ENCODE results near the gene PCLO. TPM values are rescaled to one million over a fixed set of nuclear protein-coding genes. Genes with fewer than 3 reads are reported as not detected.
A peak's percentile ranks its signal among the peaks of the same experiment; 100 is the strongest.
"Not testable (repeated sequence)": the region's sequence is repeated elsewhere in the genome, so short reads cannot be mapped to it uniquely, and the experiment has no call there.

PCLO gene
- total and polyA plus RNA-seq, 2 of the 8 experiments (the other 6 are each of a cell fraction or from before 2014, with no cell fraction given) = 1.5 to 3.2 TPM

DNA sequence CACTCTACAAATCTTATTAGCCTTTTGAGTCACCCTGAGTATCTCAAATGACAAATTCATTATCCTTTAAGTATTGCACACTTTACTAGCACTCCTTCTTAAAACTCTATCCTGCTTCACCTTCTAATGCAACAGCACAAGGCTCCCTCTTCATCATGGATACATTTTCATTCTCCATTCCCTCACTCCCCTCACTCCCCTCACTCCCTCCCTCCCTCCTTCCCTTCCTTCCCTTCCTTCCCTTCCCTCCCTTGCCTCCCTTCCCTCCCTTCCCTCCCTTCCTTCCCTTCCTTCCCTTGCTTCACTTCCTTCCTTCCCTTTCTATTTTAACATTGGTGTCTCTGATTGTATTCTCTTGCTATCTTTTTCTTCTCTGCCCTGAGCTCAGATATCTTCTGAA, 130.5 kb downstream of the PCLO start (continued):
- TF ChIP-seq HDAC2 (IDR thresholded peaks at IDR 0.05; ENCODE audit: borderline replicate concordance in 1 of 2, low read depth in 2 of 2, low read length in 2 of 2) (no peak), TBP (IDR thresholded peaks at IDR 0.05; ENCODE audit: low read depth, low read length) (no peak)

DNA sequence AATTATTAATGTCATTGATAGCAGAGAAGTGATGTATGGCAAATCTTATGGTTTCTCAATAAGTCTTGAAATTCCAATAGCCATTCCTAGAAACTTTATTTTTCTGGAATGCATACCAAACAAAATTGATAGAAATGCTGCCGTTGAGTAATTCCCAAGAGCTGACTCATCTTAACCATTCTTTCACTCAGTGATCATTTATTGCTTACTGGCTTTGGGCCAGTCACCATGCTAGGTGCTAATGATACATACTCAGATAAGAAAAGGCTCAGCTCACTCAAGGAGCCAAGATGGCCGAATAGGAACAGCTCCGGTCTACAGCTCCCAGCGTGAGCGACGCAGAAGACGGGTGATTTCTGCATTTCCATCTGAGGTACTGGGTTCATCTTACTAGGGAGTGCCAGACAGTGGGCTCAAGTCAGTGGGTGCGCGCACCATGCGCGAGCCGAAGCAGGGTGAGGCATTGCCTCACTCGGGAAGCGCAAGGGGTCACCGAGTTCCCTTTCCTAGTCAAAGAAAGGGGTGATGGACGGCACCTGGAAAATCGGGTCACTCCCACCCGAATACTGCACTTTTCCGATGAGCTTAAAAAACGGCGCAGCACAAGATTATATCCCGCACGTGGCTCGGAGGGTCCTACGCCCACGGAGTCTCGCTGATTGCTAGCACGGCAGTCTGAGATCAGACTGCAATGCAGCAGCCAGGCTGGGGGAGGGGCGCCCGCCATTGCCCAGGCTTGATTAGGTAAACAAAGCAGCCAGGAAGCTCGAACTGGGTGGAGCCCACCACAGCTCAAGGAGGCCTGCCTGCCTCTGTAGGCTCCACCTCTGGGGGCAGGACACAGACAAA, 138.6 kb downstream of the PCLO start:
- H2BK12ac ChIP-seq (ENCODE audit: low read depth, low read length); H3K79me1 ChIP-seq (ENCODE audit: low read depth, low read length); H2BK15ac ChIP-seq (ENCODE audit: low read length); H3K9ac ChIP-seq (replicated peaks in 1 of 4; ENCODE audit: extremely low read depth in 1 of 4, low read depth in 3 of 4, low read length in 3 of 4); H3K23me2 ChIP-seq (ENCODE audit: low read depth, low read length); CTCF ChIA-PET (ENCODE audit: partially characterized antibody); H2BK120ac ChIP-seq (replicated peaks; ENCODE audit: low read depth, low read length); H4K5ac ChIP-seq (ENCODE audit: insufficient read length, low read depth, low read length); FAIRE-seq; H3K27ac ChIP-seq (ENCODE audit: low read depth, low read length); H2BK20ac ChIP-seq (ENCODE audit: low read length); H3K4me3 ChIP-seq (ENCODE audit: extremely low read depth in 1 of 4, insufficient read depth in 2 of 4, low read depth in 3 of 4, low read length in 4 of 4); H4K91ac ChIP-seq (replicated peaks; ENCODE audit: insufficient read length, low read length); H3K4me1 ChIP-seq (replicated peaks in 1 of 4; ENCODE audit: control insufficient read depth in 3 of 4, insufficient read depth in 4 of 4, low read length in 3 of 4); H3K27me3 ChIP-seq (replicated peaks in 1 of 4; ENCODE audit: control insufficient read depth in 3 of 4, extremely low read depth in 1 of 4, insufficient read depth in 3 of 4, low read length in 3 of 4); H4K8ac ChIP-seq (ENCODE audit: extremely low read depth, insufficient read depth, low read length); H3K4me2 ChIP-seq (ENCODE audit: insufficient read depth in 1 of 2, low read depth in 2 of 2, low read length in 2 of 2); H3K14ac ChIP-seq (ENCODE audit: insufficient read length); H3K23ac ChIP-seq (ENCODE audit: insufficient read length); H3K56ac ChIP-seq (replicated peaks; ENCODE audit: insufficient read length, low read depth, low read length); H3K9me3 ChIP-seq (ENCODE audit: insufficient read depth in 2 of 2, low read depth in 1 of 2, low read length in 1 of 2); H2AK5ac ChIP-seq (ENCODE audit: low read depth, low read length); H3K79me2 ChIP-seq (ENCODE audit: control insufficient read depth in 1 of 2, insufficient read depth in 2 of 2, low read length in 2 of 2); H3K36me3 ChIP-seq (ENCODE audit: control insufficient read depth in 2 of 4, insufficient read depth in 4 of 4, low read length in 3 of 4); H3K18ac ChIP-seq (ENCODE audit: extremely low read depth, low read length); H4K20me1 ChIP-seq (replicated peaks in 1 of 2; ENCODE audit: control insufficient read depth in 1 of 2, insufficient read depth in 2 of 2, low read length in 2 of 2): not testable (repeated sequence)
- H2BK5ac ChIP-seq (ENCODE audit: low read depth, low read length) = 0 out of 2 replicates have a peak overlapping the region, but pooled peaks have one; percentile 68
- WGBS, 2 experiments (ENCODE audit: extremely low coverage in 1 of 2, insufficient coverage in 1 of 2, insufficient read length in 1 of 2, insufficient replicate concordance in 2 of 2, low coverage in 1 of 2, low lambda C conversion rate in 2 of 2, missing lambda C conversion rate in 1 of 2) = 94% methylated on average over 30 of the region's 31 CpGs; no CpG with 5 or more reads in 1 of the 2 experiments
- H2AFZ ChIP-seq (ENCODE audit: low read length) = peak overlapping the region; percentile 32; the same call in 1 of the 2 replicates
- peak in 1 of 2 experiments; percentile 57 for DNase-seq (ENCODE audit: low read depth in 1 of 2, low spot score in 2 of 2)
- POLR2A ChIA-PET (ENCODE audit: partially characterized antibody) = interaction anchor here (1.3 kb wide), 1 partner anchor 12 kb away, joined by 5 read pairs; no protein-coding TSS in a partner anchor
- peak overlapping the region; percentile 69 for H3K4ac ChIP-seq (replicated peaks; ENCODE audit: insufficient read length, low read depth, low read length)
